B cell (primary cell): ENCODE data around the gene EIF3K. TPM values are rescaled to one million over a fixed set of nuclear protein-coding genes. Genes with fewer than 3 reads are reported as not detected.
"Not testable (repeated sequence)": the region's sequence is repeated elsewhere in the genome, so short reads cannot be mapped to it uniquely, and the experiment has no call there.

ENCODE experiments used
- ATAC-seq: fragments of 200-7000 bp; cut with Tn5 transposase; one replicate; pipeline ENCODE4 v1.10.0; 2021; ENCODE audit warnings: low read depth, mild to moderate bottlenecking, moderate number of reproducible peaks, moderate library complexity
- CTCF ChIA-PET: fragments of 350-600 bp; sonication (Branson Sonifier 250); formaldehyde crosslinking; loops from one replicate; lab custom pipeline; 2021; ENCODE audit warnings: antibody characterized with exemption, inconsistent platforms; lab: Charles Lee
- POLR2A ChIA-PET: fragments of 350-600 bp; sonication (Branson Sonifier 250); formaldehyde crosslinking; loops from one replicate; lab custom pipeline; 2021; ENCODE audit warnings: antibody characterized with exemption; lab: Charles Lee
- DNase-seq: peaks from one replicate; pipeline ENCODE4 v3.0.0; 2013
- H2AFZ ChIP-seq: 2 replicates; pipeline ENCODE4 v1.6.1; 2012; ENCODE audit warnings: mild to moderate bottlenecking, low read depth, low read length; ENCODE audit not compliant: insufficient read depth, poor library complexity, severe bottlenecking
- H3K27ac ChIP-seq, 2 donors: 1 replicate in 1 of 2; 2 replicates in 1 of 2; pipeline ENCODE4 v1.5.1; 2012 to 2013; ENCODE audit warnings: low read length in 2 of 2, mild to moderate bottlenecking in 2 of 2, moderate library complexity in 1 of 2
- H3K27me3 ChIP-seq, 4 experiments: fragments of 200-600 bp in 1 of 4; sonication (generic) in 1 of 4; replicated peaks in 1 of 4; 1 replicate in 2 of 4; 2 replicates in 2 of 4; pipeline versions ENCODE4 v1.6.1 to v1.7.0; 2013 to 2016; ENCODE audit warnings: low read length in 3 of 4, mild to moderate bottlenecking in 2 of 4, mixed read lengths in 1 of 4, moderate library complexity in 1 of 4; ENCODE audit not compliant: insufficient read depth in 4 of 4, control insufficient read depth in 3 of 4; ENCODE audit errors: control extremely low read depth in 1 of 4
- H3K36me3 ChIP-seq, 2 experiments: replicated peaks in 1 of 2; 1 replicate in 1 of 2; 2 replicates in 1 of 2; pipeline versions ENCODE4 v1.6.1 to v1.7.1; 2013; ENCODE audit warnings: low read length in 1 of 2; ENCODE audit not compliant: insufficient read depth in 2 of 2, control insufficient read depth in 1 of 2; ENCODE audit errors: control extremely low read depth in 1 of 2, extremely low read depth in 1 of 2
- H3K4me1 ChIP-seq, 2 donors: fragments of 200-600 bp in 1 of 2; sonication (generic) in 1 of 2; 1 replicate in 1 of 2; 2 replicates in 1 of 2; pipeline versions ENCODE4 v1.5.1 to v1.6.1; 2013 to 2017; ENCODE audit warnings: low read length in 2 of 2; ENCODE audit not compliant: control insufficient read depth in 2 of 2, insufficient read depth in 2 of 2
- H3K4me2 ChIP-seq: replicated peaks from 2 replicates; pipeline ENCODE3; 2012; ENCODE audit warnings: mild to moderate bottlenecking, low read depth, low read length; ENCODE audit not compliant: poor library complexity, severe bottlenecking
- H3K4me3 ChIP-seq, 5 experiments: fragments of 200-600 bp in 1 of 5; sonication (generic) in 1 of 5; 1 replicate in 3 of 5; 2 replicates in 2 of 5; pipeline versions ENCODE4 v1.5.1 to v1.7.0; 2011 to 2016; ENCODE audit warnings: low read length in 4 of 5, mild to moderate bottlenecking in 4 of 5, low read depth in 2 of 5, control low read depth in 1 of 5, moderate library complexity in 1 of 5; ENCODE audit not compliant: insufficient read depth in 1 of 5; ENCODE audit errors: control extremely low read depth in 1 of 5, extremely low read depth in 1 of 5
- H3K79me2 ChIP-seq: fragments of 200-600 bp; sonication (generic); one replicate; pipeline ENCODE4 v1.6.0; 2016; ENCODE audit warnings: low read length; ENCODE audit not compliant: control insufficient read depth, insufficient read depth
- H3K9ac ChIP-seq: fragments of 200-600 bp; sonication (generic); 2 replicates; pipeline ENCODE4 v1.6.1; 2017; ENCODE audit warnings: mild to moderate bottlenecking, low read length, moderate library complexity
- H3K9me3 ChIP-seq, 3 donors: one replicate each; pipeline versions ENCODE4 v1.6.1 to v1.7.1; 2013; ENCODE audit warnings: low read length in 2 of 3; ENCODE audit not compliant: control insufficient read depth in 2 of 3, insufficient read depth in 1 of 3; ENCODE audit errors: control extremely low read depth in 1 of 3
- H4K20me1 ChIP-seq: 2 replicates; pipeline ENCODE4 v1.6.0; 2012; ENCODE audit warnings: mild to moderate bottlenecking, low read length; ENCODE audit not compliant: insufficient read depth, control insufficient read depth, poor library complexity, severe bottlenecking
- H3K27ac Mint-ChIP-seq: one replicate; pipeline ENCODE4 v1.8.0; 2021; ENCODE audit warnings: mixed read lengths
- H3K27me3 Mint-ChIP-seq: one replicate; pipeline ENCODE4 v1.8.0; 2021; ENCODE audit warnings: mixed read lengths
- H3K4me1 Mint-ChIP-seq: one replicate; pipeline ENCODE4 v1.8.0; 2021; ENCODE audit warnings: mixed read lengths
- H3K4me3 Mint-ChIP-seq: one replicate; pipeline ENCODE4 v1.8.0; 2021; ENCODE audit warnings: mixed read lengths
- H3K9me3 Mint-ChIP-seq: one replicate; pipeline ENCODE4 v1.8.0; 2022; ENCODE audit warnings: mixed read lengths; ENCODE audit not compliant: insufficient read depth
- CTCF ChIP-seq: fragments of 200-600 bp; IDR thresholded peaks from one replicate; pipeline ENCODE4 v1.8.0; 2022; ENCODE audit warnings: antibody characterized with exemption, mild to moderate bottlenecking
- EZH2 ChIP-seq: IDR thresholded peaks from 2 replicates; pipeline ENCODE4 v1.6.1; 2012; ENCODE audit warnings: borderline replicate concordance, low read depth, mild to moderate bottlenecking, moderate library complexity, low read length; ENCODE audit not compliant: insufficient read depth, poor library complexity, severe bottlenecking
- WGBS: methylation state at CpG from one replicate; pipeline ENCODE4 v1.1.5; 2013; ENCODE audit warnings: missing lambda C conversion rate; ENCODE audit not compliant: insufficient coverage; 5-methylcytosine and 5-hydroxymethylcytosine counted together
- intact Hi-C: fragments of 100-400 bp; cut with micrococcal nuclease; formaldehyde crosslinking; loops from one replicate; pipeline ENCODE4 v1.10.0; 2022
- polyA plus RNA-seq: library from polyadenylated mRNA; depleted of rRNA; stranded (reverse); fragments of >200 nt; gene quantifications from 2 replicates; pipeline ENCODE4 v1.2.3, GENCODE V29; 2012
- total RNA-seq, 2 donors: library from RNA; stranded (reverse); fragments of 120-200 nt in 1 of 2; gene quantifications; 1 replicate in 1 of 2; 2 replicates in 1 of 2; pipeline versions ENCODE4 v1.2.3 to v1.2.4, GENCODE V29; 2013 to 2022

Gene EIF3K
- total and polyA plus RNA-seq, 2 donors (not counting 1 experiment from before 2014, with no cell fraction given), result 284 to 773 TPM

DNA sequence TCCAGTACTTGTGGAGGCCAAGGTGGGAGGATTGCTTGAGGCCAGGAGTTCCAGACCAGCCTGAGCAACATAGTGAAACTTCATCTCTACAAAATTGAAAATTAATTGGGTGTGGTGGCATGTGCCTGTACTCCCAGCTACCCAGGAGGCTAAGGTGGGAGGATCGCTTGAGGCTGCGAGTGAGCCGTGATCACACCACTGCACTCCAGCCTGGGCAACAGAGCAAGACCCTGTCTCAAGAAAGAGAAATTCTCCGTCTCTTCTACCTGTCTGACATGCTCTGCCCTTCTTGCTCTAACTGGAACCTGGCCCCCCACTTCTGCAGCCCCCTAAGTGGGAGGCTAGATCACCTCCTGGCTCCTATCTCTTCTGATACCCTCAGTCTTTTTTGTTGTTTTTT is 7.4 kb downstream of the EIF3K start:
- no peak for ATAC-seq
- ChIA-PET POLR2A (no interaction called here), CTCF (no interaction called here)
- H3K36me3 ChIP-seq, result peaks cover 1 to 71% of the 10 kb centered on the region in 2 experiments
- H4K20me1 ChIP-seq, result peaks cover 6% of the 10 kb centered on the region
- no peaks in the 10 kb centered on the region for H3K9me3 ChIP-seq
- no peak overlapping the region for H2AFZ ChIP-seq
- no peak overlapping the region for H3K27ac ChIP-seq
- no peak overlapping the region for H3K27ac Mint-ChIP-seq
- intact Hi-C loops, result no loop called here
- TF ChIP-seq CTCF, result no peak
- TF ChIP-seq EZH2, result no peak
- H3K79me2 ChIP-seq, result peaks cover 13% of the 10 kb centered on the region
- H3K4me2 ChIP-seq, result no peak overlapping the region
- no peaks in the 10 kb centered on the region for H3K27me3 Mint-ChIP-seq
- H3K4me1 Mint-ChIP-seq, result no peaks in the 10 kb centered on the region
- H3K4me3 ChIP-seq, result no peak overlapping the region
- no peaks in the 10 kb centered on the region for H3K9me3 Mint-ChIP-seq
- DNase-seq, result no peak
- no peak overlapping the region for H3K9ac ChIP-seq
- no peak overlapping the region for H3K4me3 Mint-ChIP-seq
- WGBS, result 100% methylated on average over 3 of the region's 4 CpGs
- H3K27me3 ChIP-seq, result no peaks in the 10 kb centered on the region
- H3K4me1 ChIP-seq, result no peaks in the 10 kb centered on the region

GRCh38 chr19:38629568-38629967 is 10.6 kb downstream of the EIF3K start:
- Mint-ChIP-seq H3K9me3 (no peaks in the 10 kb centered on the region), H3K27ac (peak overlapping the region; percentile 7), H3K4me3 (no peak overlapping the region), H3K4me1 (peaks cover 2% of the 10 kb centered on the region), H3K27me3 (no peaks in the 10 kb centered on the region)
- peaks cover 5% of the 10 kb centered on the region for H3K79me2 ChIP-seq
- no peak overlapping the region for H3K4me3 ChIP-seq
- no peak overlapping the region for H3K9ac ChIP-seq
- ChIA-PET POLR2A (no interaction called here), CTCF (interaction anchor here (0.7 to 1.1 kb wide), 2 partner anchors 61 to 225 kb away, joined by 3 to 4 read pairs; no protein-coding TSS in a partner anchor)
- no peaks in the 10 kb centered on the region for H3K4me1 ChIP-seq
- no peak overlapping the region for H3K4me2 ChIP-seq
- DNase-seq (no peak), ATAC-seq (no peak)
- peaks cover 2 to 60% of the 10 kb centered on the region in 2 experiments for H3K36me3 ChIP-seq
- TF ChIP-seq CTCF (no peak), EZH2 (no peak)
- H3K9me3 ChIP-seq, result no peaks in the 10 kb centered on the region
- no peaks in the 10 kb centered on the region for H4K20me1 ChIP-seq
- no peaks in the 10 kb centered on the region for H3K27me3 ChIP-seq
- H3K27ac ChIP-seq, result no peak overlapping the region
- intact Hi-C loops, result no loop called here
- 95% methylated on average over 4 of the region's 6 CpGs for WGBS
- no peak overlapping the region for H2AFZ ChIP-seq

GRCh38 chr19:38631301-38631700 is 12.3 kb downstream of the EIF3K start:
- not testable (repeated sequence) for H3K4me2 ChIP-seq, H3K9me3 Mint-ChIP-seq
- WGBS, result 96% methylated on average over 5 of the region's 11 CpGs

More at GRCh38 chr19:38631301-38631700, 12.3 kb downstream of the EIF3K start:
- H3K4me3 Mint-ChIP-seq, H3K9me3 ChIP-seq, POLR2A ChIA-PET, DNase-seq, CTCF ChIA-PET, ATAC-seq, H2AFZ ChIP-seq, H3K27me3 Mint-ChIP-seq, H3K27ac ChIP-seq, H3K27ac Mint-ChIP-seq, H3K79me2 ChIP-seq, H3K27me3 ChIP-seq, H3K4me3 ChIP-seq, H3K9ac ChIP-seq, H4K20me1 ChIP-seq: not testable (repeated sequence)
- peaks cover 8 to 10% of the 10 kb centered on the region in 2 donors for H3K4me1 ChIP-seq
- peaks cover 10% of the 10 kb centered on the region for H3K4me1 Mint-ChIP-seq
- intact Hi-C loops, result loop anchor here (5.0 to 10.0 kb wide), 2 partner anchors 54 to 74 kb away; no protein-coding TSS in a partner anchor
- peaks cover 2 to 59% of the 10 kb centered on the region in 2 experiments for H3K36me3 ChIP-seq
